Ishikawa (cell line): ENCODE results near the gene CACNA1A.

Experiments used
- CEBPB ChIP-seq: IDR thresholded peaks from 2 replicates; pipeline ENCODE4 v1.6.1; 2012
- CREB1 ChIP-seq: IDR thresholded peaks from 2 replicates; pipeline ENCODE4 v1.6.1; 2012; ENCODE audit warnings: low read depth
- EGR1 ChIP-seq: IDR thresholded peaks from 2 replicates; pipeline ENCODE4 v1.6.1; 2012
- EP300 ChIP-seq: IDR thresholded peaks from 2 replicates; pipeline ENCODE4 v1.6.1; 2012; ENCODE audit warnings: borderline replicate concordance
- RAD21 ChIP-seq: IDR thresholded peaks from 2 replicates; pipeline ENCODE4 v1.6.1; 2012; ENCODE audit warnings: low read depth
- TCF12 ChIP-seq: IDR thresholded peaks from 2 replicates; pipeline ENCODE4 v1.6.1; 2012; ENCODE audit warnings: low read depth
- YY1 ChIP-seq: IDR thresholded peaks from 2 replicates; pipeline ENCODE4 v1.6.1; 2012; ENCODE audit warnings: low read depth
- ZBTB7A ChIP-seq: IDR thresholded peaks from 2 replicates; pipeline ENCODE4 v1.6.1; 2012; ENCODE audit warnings: low read depth
- TF ChIP-seq, protein P1 (sequence below): IDR thresholded peaks from 2 replicates; pipeline ENCODE4 v1.6.1; 2012
- TF ChIP-seq, protein P2 (sequence below): IDR thresholded peaks from 2 replicates; pipeline ENCODE4 v1.6.1; 2012

DNA sequence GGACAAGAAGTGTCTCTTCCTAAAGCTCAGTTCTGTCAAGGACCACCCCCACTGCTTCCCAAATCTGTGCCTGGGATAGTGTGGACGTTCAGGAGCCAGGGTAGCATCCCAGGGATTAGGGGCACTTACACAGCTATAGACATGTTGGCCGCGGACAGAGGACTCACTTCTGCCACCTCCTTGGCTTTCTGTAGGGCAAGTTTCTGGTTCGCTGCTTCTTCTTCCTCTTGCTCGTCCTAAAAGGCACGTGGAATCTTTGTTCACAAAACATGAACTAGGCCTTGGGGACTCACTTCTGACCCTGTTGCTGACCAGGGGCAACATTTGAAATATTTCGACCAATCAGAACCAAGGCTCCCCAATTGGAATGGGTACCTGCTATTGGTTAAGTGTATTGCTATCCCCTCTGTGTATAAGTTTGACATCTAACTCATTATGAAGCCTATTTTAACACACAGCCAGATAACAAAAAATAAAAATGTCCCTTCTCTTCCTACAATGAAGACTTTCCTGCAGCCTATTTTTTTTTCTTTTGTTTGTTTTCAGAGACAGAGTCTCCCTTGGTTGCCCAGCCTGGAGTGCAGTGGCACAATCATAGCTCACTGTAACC, 205.8 kb downstream of the CACNA1A start:
- TF ChIP-seq TCF12 (no peak), ZBTB7A (no peak), YY1 (no peak), EP300 (no peak), CREB1 (no peak), CEBPB (no peak), RAD21 (no peak), EGR1 (no peak)
- TF ChIP-seq, protein P1, sequence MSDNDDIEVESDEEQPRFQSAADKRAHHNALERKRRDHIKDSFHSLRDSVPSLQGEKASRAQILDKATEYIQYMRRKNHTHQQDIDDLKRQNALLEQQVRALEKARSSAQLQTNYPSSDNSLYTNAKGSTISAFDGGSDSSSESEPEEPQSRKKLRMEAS = no peak
- TF ChIP-seq, protein P2, sequence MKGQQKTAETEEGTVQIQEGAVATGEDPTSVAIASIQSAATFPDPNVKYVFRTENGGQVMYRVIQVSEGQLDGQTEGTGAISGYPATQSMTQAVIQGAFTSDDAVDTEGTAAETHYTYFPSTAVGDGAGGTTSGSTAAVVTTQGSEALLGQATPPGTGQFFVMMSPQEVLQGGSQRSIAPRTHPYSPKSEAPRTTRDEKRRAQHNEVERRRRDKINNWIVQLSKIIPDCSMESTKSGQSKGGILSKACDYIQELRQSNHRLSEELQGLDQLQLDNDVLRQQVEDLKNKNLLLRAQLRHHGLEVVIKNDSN = no peak
